Measurements from ENCODE around the gene ERCC4.

GRCh38 chr16:13945744-13946485, 26.0 kb downstream of the ERCC4 start:
- TF ChIP-seq SP1 (IDR thresholded peaks at IDR 0.05), result no peak
- TF ChIP-seq FOXM1 (IDR thresholded peaks at IDR 0.05; ENCODE audit: borderline replicate concordance), result no peak
- no peak for TF ChIP-seq ELF4 (IDR thresholded peaks at IDR 0.05)
- TF ChIP-seq ZNF384 (IDR thresholded peaks at IDR 0.05), result no peak
- no peak for TF ChIP-seq BHLHE40 (IDR thresholded peaks at IDR 0.05; ENCODE audit: borderline replicate concordance)

Data from HEK293T (cell line).